ENCODE measurements around the gene SYNGR3.

SYNGR3 gene

GRCh38 chr16:1992704-1993317 is 3.0 kb downstream of the SYNGR3 start:
- no peak for DNase-seq (ENCODE audit: low read depth in 2 of 2)

- no peak for DNase-seq (ENCODE audit: low read depth in 2 of 2)
Observed at GRCh38 chr16:1993731-1994131, 4.0 kb downstream of the SYNGR3 start.

DNA sequence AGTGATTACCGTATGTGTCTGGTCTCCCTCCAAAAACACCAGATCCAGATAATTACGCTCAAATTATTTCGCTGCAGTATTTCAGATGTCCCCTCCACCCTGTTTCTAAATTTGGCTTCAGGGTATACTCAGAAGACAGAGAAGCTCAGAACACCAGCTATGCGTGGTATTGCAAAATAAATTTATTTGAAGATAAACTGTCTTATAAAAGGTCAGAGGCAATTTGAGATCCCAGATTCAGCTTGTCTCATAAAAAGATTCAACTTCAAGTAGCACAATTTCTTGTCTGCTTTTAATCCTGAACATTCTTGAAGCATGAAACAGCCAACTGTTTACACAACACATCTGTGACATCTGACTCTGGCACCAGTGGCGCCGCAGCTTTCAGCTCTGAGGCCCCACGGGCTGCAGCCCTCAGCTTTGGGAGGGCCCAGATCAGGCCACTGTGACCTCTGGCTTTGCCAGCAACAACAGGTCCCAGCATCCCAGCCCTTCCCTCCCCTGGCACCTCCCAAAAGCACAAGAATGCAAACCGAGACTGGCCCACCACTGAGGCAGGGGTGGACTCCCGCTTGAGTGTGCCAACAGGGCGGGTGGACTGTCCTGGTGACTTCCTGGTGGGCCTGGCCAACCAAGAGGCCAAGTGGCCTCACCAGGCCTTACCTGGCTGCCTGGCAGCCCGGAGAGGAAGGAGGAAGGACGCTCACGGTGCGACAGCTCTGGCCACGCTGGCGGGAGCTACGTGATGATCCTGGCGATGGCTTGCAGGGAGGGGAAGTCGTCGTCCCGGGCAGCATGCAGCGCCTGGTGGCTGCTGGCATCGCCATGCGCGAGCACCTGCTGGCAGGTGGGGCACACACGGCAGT is 8.0 kb downstream of the SYNGR3 start:
- no peak for DNase-seq (ENCODE audit: low read depth in 2 of 2)

DNA sequence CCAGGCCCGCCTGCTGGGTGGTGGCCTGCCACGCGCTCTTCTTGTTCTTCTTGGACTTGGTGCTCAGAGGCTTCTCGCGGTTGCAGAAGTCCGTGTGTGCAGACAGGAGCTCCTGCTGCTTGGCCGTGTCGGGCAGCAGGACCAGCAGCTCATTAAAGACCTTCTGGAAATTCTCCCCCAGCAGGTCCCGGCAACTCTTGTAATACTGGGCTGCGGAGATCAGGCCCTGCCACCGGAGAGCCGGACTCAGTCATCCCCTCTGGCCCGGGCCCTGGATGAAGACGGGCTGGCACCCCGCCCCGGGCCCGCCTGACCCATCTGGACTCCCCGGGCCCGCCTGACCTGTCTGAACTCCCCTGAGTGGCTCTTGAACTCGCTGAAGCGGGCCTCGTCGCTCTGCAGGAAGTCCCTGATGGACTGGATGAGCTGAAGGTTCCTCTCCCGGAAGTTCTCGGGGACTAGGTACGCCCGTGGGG is 8.6 kb downstream of the SYNGR3 start:
- no peak for DNase-seq (ENCODE audit: low read depth in 2 of 2)

DNA sequence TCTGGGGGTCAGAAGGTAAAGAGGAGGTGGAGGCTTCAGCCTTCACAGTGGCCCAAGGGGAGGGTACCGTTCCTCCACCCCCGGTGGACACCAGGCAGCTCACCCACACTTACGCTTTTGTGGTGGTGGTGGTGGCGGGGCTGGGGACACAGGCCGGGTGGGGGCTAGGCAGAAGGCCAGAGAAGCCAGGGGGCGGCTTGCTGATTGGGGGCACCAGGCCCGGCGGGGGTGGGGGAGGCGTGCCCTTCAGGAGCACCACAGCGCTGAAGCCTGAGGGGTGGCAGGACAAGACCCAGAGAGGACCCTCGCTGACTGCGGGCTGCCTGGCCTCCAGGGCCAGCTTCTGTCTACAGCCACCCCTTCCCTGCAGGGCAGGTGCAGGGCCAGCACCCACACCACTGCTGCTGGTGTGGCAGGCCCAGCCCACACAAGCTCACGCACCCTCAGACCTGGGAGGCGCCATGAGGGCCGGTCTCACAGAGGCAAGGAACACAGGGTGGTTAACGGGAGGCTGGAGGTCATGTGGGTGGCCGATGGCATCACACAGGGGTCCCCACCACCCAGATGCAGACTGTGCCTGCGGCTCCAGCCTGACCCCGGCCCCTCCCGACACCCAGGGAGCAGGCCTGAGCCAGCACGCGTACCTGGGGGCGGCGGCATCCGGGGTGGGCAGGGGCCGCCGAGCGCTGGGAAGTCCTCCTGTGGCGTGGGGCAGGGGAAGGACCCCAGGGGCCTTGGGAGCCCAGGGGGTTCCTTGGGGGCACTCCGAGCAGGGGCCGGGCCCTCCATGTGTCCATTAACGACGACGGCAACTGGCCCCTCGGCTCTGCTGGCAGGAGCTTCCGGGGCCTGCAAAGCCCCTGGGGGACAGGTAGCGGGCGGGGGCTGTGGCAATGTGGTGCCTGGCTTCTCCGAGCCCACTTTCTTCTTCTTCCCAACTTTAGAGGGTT is 9.4 kb downstream of the SYNGR3 start:
- no peak for DNase-seq (ENCODE audit: low read depth in 2 of 2)

- no peak for DNase-seq (ENCODE audit: low read depth in 2 of 2)
Observed at GRCh38 chr16:1999866-2000514, 10.2 kb downstream of the SYNGR3 start.

GRCh38 chr16:2001035-2001434 is 11.3 kb downstream of the SYNGR3 start:
- DNase-seq (ENCODE audit: low read depth in 2 of 2), result no peak

GRCh38 chr16:2001456-2002355 is 11.9 kb downstream of the SYNGR3 start:
- no peak for DNase-seq (ENCODE audit: low read depth in 2 of 2)

GRCh38 chr16:2002406-2003230 is 12.8 kb downstream of the SYNGR3 start:
- DNase-seq (ENCODE audit: low read depth in 2 of 2), result no peak

- no peak for DNase-seq (ENCODE audit: low read depth in 2 of 2)
Observed at GRCh38 chr16:2003231-2003826, 13.6 kb downstream of the SYNGR3 start.

DNA sequence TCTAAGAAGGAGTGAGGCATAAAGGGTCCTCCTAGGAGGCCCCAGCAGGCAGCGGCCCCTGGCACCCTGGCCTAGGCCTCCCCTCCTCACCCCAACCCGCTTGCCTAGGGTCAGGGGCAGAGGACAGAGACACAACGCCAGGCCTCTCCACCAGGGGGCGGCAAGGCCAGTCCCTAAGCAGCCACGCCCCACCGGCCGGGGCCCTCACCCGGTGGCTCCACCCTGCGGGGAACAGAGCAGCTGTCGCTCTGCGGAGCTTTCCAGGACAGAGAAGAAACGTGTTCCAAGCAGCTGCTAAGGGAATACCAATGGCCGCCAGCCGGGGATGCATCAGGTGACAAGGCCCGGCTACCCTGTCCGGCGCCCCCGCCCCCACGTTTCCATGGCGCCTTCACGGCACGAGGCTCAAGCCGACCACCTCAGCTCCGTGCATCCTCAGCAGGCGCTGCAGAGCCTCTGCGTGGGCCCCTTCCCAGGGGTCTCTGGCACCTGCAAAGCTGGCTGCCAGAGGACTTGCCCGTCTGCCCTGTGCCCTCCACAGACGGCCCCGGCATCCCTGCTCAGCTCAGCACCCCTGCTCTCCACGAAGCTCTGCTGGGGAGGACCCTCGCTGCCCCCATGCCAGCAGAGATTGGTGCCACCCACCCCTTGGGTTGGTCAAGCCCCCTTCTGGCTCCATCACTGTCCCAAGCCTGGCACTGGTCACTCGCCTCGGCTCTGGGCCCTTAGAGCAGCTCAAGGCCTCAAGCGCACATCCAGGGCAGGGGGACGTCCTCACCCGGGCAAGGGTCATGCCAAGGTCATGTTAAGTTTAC is 14.3 kb downstream of the SYNGR3 start:
- DNase-seq (ENCODE audit: low read depth in 2 of 2), result peak; percentile 62 to 69

GRCh38 chr16:2004795-2005517 is 15.2 kb downstream of the SYNGR3 start:
- no peak for DNase-seq (ENCODE audit: low read depth in 2 of 2)

GRCh38 chr16:2005646-2006045 is 15.9 kb downstream of the SYNGR3 start:
- no peak for DNase-seq (ENCODE audit: low read depth in 2 of 2)

- no peak for DNase-seq (ENCODE audit: low read depth in 2 of 2)
Observed at GRCh38 chr16:2006317-2006716, 16.5 kb downstream of the SYNGR3 start.

GRCh38 chr16:2007081-2007836 is 17.5 kb downstream of the SYNGR3 start:
- DNase-seq (ENCODE audit: low read depth in 2 of 2), result no peak

- DNase-seq (ENCODE audit: low read depth in 2 of 2), result no peak
Observed at GRCh38 chr16:2008009-2008526, 18.3 kb downstream of the SYNGR3 start.
